Nephron progenitor cell (in vitro differentiated cells): ENCODE measurements around the gene PLCB4.
A peak's percentile ranks its signal among the peaks of the same experiment; 100 is the strongest.

Experiments used
- DNase-seq: peaks from one replicate; pipeline ENCODE4 v3.0.0; 2021
- H3K27ac Mint-ChIP-seq: 2 replicates; pipeline ENCODE4 v1.8.0; 2021; ENCODE audit warnings: mild to moderate bottlenecking, moderate library complexity, mixed read lengths
- H3K27me3 Mint-ChIP-seq: 2 replicates; pipeline ENCODE4 v1.8.0; 2021; ENCODE audit warnings: mild to moderate bottlenecking, low read depth, mixed read lengths; ENCODE audit not compliant: poor library complexity
- H3K36me3 Mint-ChIP-seq: 2 replicates; pipeline ENCODE4 v1.8.0; 2021; ENCODE audit warnings: low read depth, mixed read lengths
- H3K4me1 Mint-ChIP-seq: 2 replicates; pipeline ENCODE4 v1.8.0; 2021; ENCODE audit warnings: mixed read lengths
- H3K4me3 Mint-ChIP-seq: 2 replicates; pipeline ENCODE4 v1.8.0; 2021; ENCODE audit warnings: mild to moderate bottlenecking, moderate library complexity, mixed read lengths
- H3K9me3 Mint-ChIP-seq: 2 replicates; pipeline ENCODE4 v1.8.0; 2021; ENCODE audit warnings: mild to moderate bottlenecking, moderate library complexity, mixed read lengths
- CTCF ChIP-seq: fragments of 200-600 bp; sonication (generic); IDR thresholded peaks from 2 replicates; pipeline ENCODE4 v1.5.0; 2021; ENCODE audit warnings: antibody characterized with exemption

PLCB4 gene

GRCh38 chr20:9207253-9207652, 138.4 kb downstream of the PLCB4 start:
- TF ChIP-seq CTCF = no peak
- no peak overlapping the region for H3K4me3 Mint-ChIP-seq

GRCh38 chr20:9210356-9210755, 141.5 kb downstream of the PLCB4 start:
- H3K27ac Mint-ChIP-seq = peak overlapping the region; percentile 88
- H3K4me3 Mint-ChIP-seq = no peak overlapping the region
- TF ChIP-seq CTCF = no peak
- no peak for DNase-seq
- peaks cover 17% of the 10 kb centered on the region for H3K36me3 Mint-ChIP-seq
- no peaks in the 10 kb centered on the region for H3K27me3 Mint-ChIP-seq
- H3K4me1 Mint-ChIP-seq = peaks cover 26% of the 10 kb centered on the region
- no peaks in the 10 kb centered on the region for H3K9me3 Mint-ChIP-seq

More at GRCh38 chr20:9207253-9207652, 138.4 kb downstream of the PLCB4 start:
- DNase-seq = no peak
- H3K9me3 Mint-ChIP-seq = no peaks in the 10 kb centered on the region
- H3K4me1 Mint-ChIP-seq = peaks cover 26% of the 10 kb centered on the region
- H3K27me3 Mint-ChIP-seq = no peaks in the 10 kb centered on the region
- no peak overlapping the region for H3K27ac Mint-ChIP-seq
- H3K36me3 Mint-ChIP-seq = peaks cover 9% of the 10 kb centered on the region

- H3K4me1 Mint-ChIP-seq = peaks cover 20% of the 10 kb centered on the region
- H3K4me3 Mint-ChIP-seq = no peak overlapping the region
- no peak for TF ChIP-seq CTCF
- H3K27ac Mint-ChIP-seq = peak overlapping the region; percentile 23
- no peaks in the 10 kb centered on the region for H3K9me3 Mint-ChIP-seq
- no peaks in the 10 kb centered on the region for H3K27me3 Mint-ChIP-seq
- DNase-seq = no peak
- peaks cover 17% of the 10 kb centered on the region for H3K36me3 Mint-ChIP-seq
These were observed 142.3 kb downstream of the PLCB4 start for GRCh38 chr20:9211016-9211760.

GRCh38 chr20:9212735-9213134, 143.8 kb downstream of the PLCB4 start:
- peaks cover 28% of the 10 kb centered on the region for H3K36me3 Mint-ChIP-seq
- no peak overlapping the region for H3K4me3 Mint-ChIP-seq
- no peak for DNase-seq
- H3K27me3 Mint-ChIP-seq = no peaks in the 10 kb centered on the region
- no peak overlapping the region for H3K27ac Mint-ChIP-seq
- H3K4me1 Mint-ChIP-seq = peaks cover 32% of the 10 kb centered on the region
- TF ChIP-seq CTCF = no peak
- H3K9me3 Mint-ChIP-seq = no peaks in the 10 kb centered on the region

- TF ChIP-seq CTCF = no peak
- Mint-ChIP-seq H3K9me3 (no peaks in the 10 kb centered on the region), H3K27ac (peak overlapping the region; percentile 5), H3K4me1 (peaks cover 43% of the 10 kb centered on the region), H3K27me3 (no peaks in the 10 kb centered on the region), H3K36me3 (peaks cover 32% of the 10 kb centered on the region), H3K4me3 (no peak overlapping the region)
- no peak for DNase-seq
These were observed 145.8 kb downstream of the PLCB4 start for GRCh38 chr20:9214685-9215084.

GRCh38 chr20:9215539-9215938, 146.7 kb downstream of the PLCB4 start:
- Mint-ChIP-seq H3K9me3 (no peaks in the 10 kb centered on the region), H3K27ac (no peak overlapping the region), H3K27me3 (no peaks in the 10 kb centered on the region), H3K4me3 (no peak overlapping the region), H3K4me1 (peaks cover 40% of the 10 kb centered on the region), H3K36me3 (peaks cover 33% of the 10 kb centered on the region)
- TF ChIP-seq CTCF = no peak
- DNase-seq = no peak
